CD14-positive monocyte (primary cell): ENCODE data around the gene EPHA1. TPM values are rescaled to one million over a fixed set of nuclear protein-coding genes. Genes with fewer than 3 reads are reported as not detected.

Experiments used
- DNase-seq, 3 donors: peaks; one replicate each; pipeline ENCODE4 v3.0.0-alpha.2; 2011 to 2022
- H2AFZ ChIP-seq: 2 replicates; pipeline ENCODE4 v1.6.0; 2012; ENCODE audit warnings: mild to moderate bottlenecking, low read depth, low read length, inconsistent platforms; ENCODE audit not compliant: insufficient read depth, poor library complexity, severe bottlenecking
- H3K27ac ChIP-seq, 2 donors: 1 replicate in 1 of 2; 2 replicates in 1 of 2; pipeline ENCODE4 v1.5.1; 2012 to 2013; ENCODE audit warnings: low read length in 2 of 2, control low read depth in 1 of 2, inconsistent platforms in 1 of 2, low read depth in 1 of 2, mild to moderate bottlenecking in 1 of 2
- H3K27me3 ChIP-seq, 2 donors: one replicate each; pipeline versions ENCODE4 v1.6.0 to v1.6.1; 2011 to 2013; ENCODE audit warnings: low read length in 2 of 2; ENCODE audit not compliant: control insufficient read depth in 2 of 2, insufficient read depth in 2 of 2
- H3K36me3 ChIP-seq, 2 donors: replicated peaks in 1 of 2; 1 replicate in 1 of 2; 2 replicates in 1 of 2; pipeline versions ENCODE4 v1.5.1 to v1.6.1; 2012 to 2013; ENCODE audit warnings: low read length in 2 of 2, control low read depth in 1 of 2, inconsistent platforms in 1 of 2, mild to moderate bottlenecking in 1 of 2; ENCODE audit not compliant: insufficient read depth in 2 of 2, control insufficient read depth in 1 of 2
- H3K4me1 ChIP-seq, 2 donors: 1 replicate in 1 of 2; 2 replicates in 1 of 2; pipeline versions ENCODE4 v1.5.1 to v1.6.1; 2012 to 2013; ENCODE audit warnings: low read length in 2 of 2, control low read depth in 1 of 2, inconsistent platforms in 1 of 2, mild to moderate bottlenecking in 1 of 2, moderate library complexity in 1 of 2; ENCODE audit not compliant: insufficient read depth in 2 of 2, control insufficient read depth in 1 of 2
- H3K4me2 ChIP-seq: replicated peaks from 2 replicates; pipeline ENCODE3; 2012; ENCODE audit warnings: low read length, moderate library complexity, mild to moderate bottlenecking; ENCODE audit not compliant: poor library complexity, severe bottlenecking; ENCODE audit errors: extremely low read depth
- H3K4me3 ChIP-seq, 3 experiments: fragments of 200-600 bp in 1 of 3; sonication (generic) in 1 of 3; replicated peaks in 1 of 3; 1 replicate in 2 of 3; 2 replicates in 1 of 3; pipeline ENCODE4 v1.5.1; 2011 to 2013; ENCODE audit warnings: low read length in 3 of 3, mild to moderate bottlenecking in 3 of 3, control low read depth in 2 of 3, low read depth in 2 of 3, inconsistent platforms in 1 of 3, moderate library complexity in 1 of 3
- H3K79me2 ChIP-seq: 2 replicates; pipeline ENCODE4 v1.6.0; 2012; ENCODE audit warnings: mild to moderate bottlenecking, control low read depth, inconsistent platforms, low read length, moderate library complexity; ENCODE audit not compliant: insufficient read depth
- H3K9ac ChIP-seq: 2 replicates; pipeline ENCODE4 v1.6.0; 2017; ENCODE audit warnings: low read length, mild to moderate bottlenecking; ENCODE audit not compliant: insufficient read depth, poor library complexity, severe bottlenecking
- H3K9me3 ChIP-seq, 2 donors: replicated peaks in 1 of 2; 1 replicate in 1 of 2; 2 replicates in 1 of 2; pipeline versions ENCODE4 v1.5.1 to v1.6.1; 2012 to 2013; ENCODE audit warnings: low read length in 2 of 2, control low read depth in 1 of 2; ENCODE audit not compliant: control insufficient read depth in 1 of 2, insufficient read depth in 1 of 2
- H4K20me1 ChIP-seq: 2 replicates; pipeline ENCODE4 v1.6.0; 2012; ENCODE audit warnings: mild to moderate bottlenecking, low read length, control low read depth, moderate library complexity; ENCODE audit not compliant: insufficient read depth
- H3K27ac Mint-ChIP-seq, 7 donors: one replicate each; pipeline ENCODE4 v1.8.0; 2020; ENCODE audit warnings: mild to moderate bottlenecking in 7 of 7, mixed read lengths in 7 of 7, moderate library complexity in 6 of 7, inconsistent platforms in 2 of 7
- H3K27me3 Mint-ChIP-seq, 3 donors: one replicate each; pipeline ENCODE4 v1.8.0; 2021 to 2022; ENCODE audit warnings: low read depth in 3 of 3, mild to moderate bottlenecking in 3 of 3, mixed read lengths in 3 of 3, moderate library complexity in 3 of 3, inconsistent platforms in 1 of 3
- H3K36me3 Mint-ChIP-seq, 2 donors: one replicate each; pipeline ENCODE4 v1.8.0; 2020; ENCODE audit warnings: mixed read lengths in 2 of 2, inconsistent platforms in 1 of 2, mild to moderate bottlenecking in 1 of 2
- H3K4me1 Mint-ChIP-seq: one replicate; pipeline ENCODE4 v1.8.0; 2020; ENCODE audit warnings: mild to moderate bottlenecking, mixed read lengths
- H3K4me3 Mint-ChIP-seq, 2 donors: one replicate each; pipeline ENCODE4 v1.8.0; 2020; ENCODE audit warnings: mild to moderate bottlenecking in 2 of 2, mixed read lengths in 2 of 2, moderate library complexity in 1 of 2
- H3K9me3 Mint-ChIP-seq, 7 donors: one replicate each; pipeline ENCODE4 v1.8.0; 2020 to 2022; ENCODE audit warnings: mixed read lengths in 7 of 7, mild to moderate bottlenecking in 6 of 7, moderate library complexity in 6 of 7, inconsistent platforms in 2 of 7
- CTCF ChIP-seq: fragments of 200-600 bp; IDR thresholded peaks from one replicate; pipeline ENCODE4 v1.8.0; 2022; ENCODE audit warnings: antibody characterized with exemption, mild to moderate bottlenecking
- WGBS: methylation state at CpG from one replicate; pipeline ENCODE4 v1.1.5; 2013; ENCODE audit warnings: missing lambda C conversion rate; ENCODE audit not compliant: insufficient coverage; 5-methylcytosine and 5-hydroxymethylcytosine counted together
- intact Hi-C, 2 donors: fragments of 100-400 bp; cut with micrococcal nuclease; formaldehyde crosslinking; loops; one replicate each; pipeline versions ENCODE4 v1.15.0 to v1.15.1; 2023
- polyA plus RNA-seq, 3 donors: library from polyadenylated mRNA; depleted of rRNA in 1 of 3; unstranded in 2 of 3; stranded (reverse) in 1 of 3; fragments of 300-500 nt in 2 of 3; fragments of >200 nt in 1 of 3; fragmentation: Illumina TruSeq in 2 of 3; gene quantifications; 1 replicate in 2 of 3; 2 replicates in 1 of 3; pipeline ENCODE4 v1.2.3, GENCODE V29; 2012 to 2021

The EPHA1 gene
- polyA plus RNA-seq, 3 donors: 0.50 to 0.95 TPM; not detected in 1

DNA sequence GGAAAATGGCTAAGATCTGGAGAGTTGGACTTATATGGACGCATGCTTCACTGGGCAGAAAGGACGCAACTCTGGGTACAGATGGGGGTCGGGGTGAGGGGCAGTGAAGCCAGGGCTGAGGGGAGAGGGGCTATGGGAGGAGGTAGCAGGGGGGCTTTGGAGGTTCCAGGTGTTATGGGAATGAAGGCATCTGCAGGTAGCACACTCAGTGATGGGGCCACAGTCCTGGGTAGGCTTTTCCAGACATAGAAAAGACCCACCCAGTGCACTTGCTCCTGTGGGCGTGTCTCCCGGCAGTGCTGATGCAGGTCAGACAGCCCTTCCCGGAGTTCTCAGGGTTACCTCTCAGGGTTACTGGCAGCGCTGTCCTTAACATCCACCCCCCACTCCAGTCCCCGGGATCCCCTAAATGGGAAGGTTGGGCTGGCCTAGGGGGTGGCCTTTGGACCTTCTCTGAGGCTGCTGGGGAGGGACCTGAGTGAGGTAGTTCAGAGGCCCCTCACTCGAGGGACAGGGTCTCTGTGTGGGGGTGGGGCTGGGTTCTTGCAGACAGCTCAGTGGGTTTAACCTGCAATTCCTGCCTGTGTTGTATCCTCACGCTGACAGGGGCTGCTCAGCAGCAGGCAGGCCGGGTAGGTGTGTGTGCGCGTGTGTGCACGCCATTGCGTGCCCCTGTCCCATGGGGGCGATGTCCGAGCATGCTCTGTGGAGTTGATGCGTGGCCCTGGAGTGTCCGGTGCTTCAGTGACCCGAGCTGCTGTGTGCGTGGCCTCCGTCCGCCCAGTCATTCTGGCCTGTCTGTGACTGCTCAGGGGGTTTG is 21.3 kb downstream of the EPHA1 start:
- Histone ChIP-seq H3K36me3 (peaks cover 66 to 78% of the 10 kb centered on the region in 2 donors), H3K9ac (peak overlapping the region; percentile 20), H4K20me1 (peaks cover 100% of the 10 kb centered on the region), H3K79me2 (peaks cover 83% of the 10 kb centered on the region), H3K9me3 (no peaks in the 10 kb centered on the region), H3K4me1 (peaks cover 64 to 94% of the 10 kb centered on the region in 2 donors), H3K27me3 (no peaks in the 10 kb centered on the region), H3K4me3 (peak overlapping the region in 1 of 3 experiments; percentile 98), H2AFZ (no peak overlapping the region), H3K27ac (peak overlapping the region; percentile 39 to 99), H3K4me2 (peak overlapping the region; percentile 97)
- Mint-ChIP-seq H3K27me3 (no peaks in the 10 kb centered on the region), H3K4me1 (peaks cover 37% of the 10 kb centered on the region), H3K4me3 (no peak overlapping the region), H3K27ac (peak overlapping the region in 4 of 7 donors; percentile 4 to 84 (median 46)), H3K36me3 (peaks cover 0 to 55% of the 10 kb centered on the region in 2 donors), H3K9me3 (no peaks in the 10 kb centered on the region)
- intact Hi-C loops: no loop called here
- 94% methylated on average over 19 of the region's 23 CpGs for WGBS
- DNase-seq: no peak
- no peak for TF ChIP-seq CTCF

- peaks cover 95% of the 10 kb centered on the region for H3K79me2 ChIP-seq
- peaks cover 64 to 88% of the 10 kb centered on the region in 2 donors for H3K4me1 ChIP-seq
- H3K27ac Mint-ChIP-seq: no peak overlapping the region
- H3K9me3 Mint-ChIP-seq: no peaks in the 10 kb centered on the region
- peak overlapping the region; percentile 25 to 99 (median 98) for H3K4me3 ChIP-seq
- intact Hi-C loops: no loop called here
- peak overlapping the region; percentile 20 for H3K9ac ChIP-seq
- DNase-seq: peak in 2 of 3 donors; percentile 54 to 60
- H3K4me2 ChIP-seq: peak overlapping the region; percentile 97
- H3K4me3 Mint-ChIP-seq: no peak overlapping the region
- H3K36me3 ChIP-seq: peaks cover 56 to 66% of the 10 kb centered on the region in 2 donors
- H2AFZ ChIP-seq: no peak overlapping the region
- peaks cover 28% of the 10 kb centered on the region for H3K4me1 Mint-ChIP-seq
- H3K27me3 Mint-ChIP-seq: no peaks in the 10 kb centered on the region
- H3K36me3 Mint-ChIP-seq: peaks cover 0 to 43% of the 10 kb centered on the region in 2 donors
- peaks cover 98% of the 10 kb centered on the region for H4K20me1 ChIP-seq
- H3K27me3 ChIP-seq: no peaks in the 10 kb centered on the region
- peak overlapping the region; percentile 49 to 99 for H3K27ac ChIP-seq
- H3K9me3 ChIP-seq: no peaks in the 10 kb centered on the region
- no peak for TF ChIP-seq CTCF
- WGBS: 11% methylated on average over 19 of the region's 19 CpGs
Observed at GRCh38 chr7:143385891-143386781, 22.5 kb downstream of the EPHA1 start.
